HepG2 (cell line): Measurements from ENCODE around the gene TRIM69.

Source experiments
- AKAP8 ChIP-seq: sonication (generic); formaldehyde crosslinking; IDR thresholded peaks from 2 replicates; pipeline ENCODE4 v1.5.1; 2020; ENCODE audit warnings: mild to moderate bottlenecking, missing genetic modification reagents
- CC2D1A ChIP-seq: sonication (generic); formaldehyde crosslinking; IDR thresholded peaks from 2 replicates; pipeline ENCODE4 v1.8.1; 2023; ENCODE audit warnings: mild to moderate bottlenecking, missing genetic modification reagents
- CHD2 ChIP-seq: IDR thresholded peaks from 2 replicates; pipeline ENCODE4 v1.6.1; 2011; ENCODE audit warnings: low read depth, low read length, improper control_type of control experiment
- EZH2 ChIP-seq: conservative IDR thresholded peaks from 2 replicates; pipeline ENCODE4 v1.6.1; 2012; ENCODE audit warnings: mild to moderate bottlenecking, low read depth, low read length, moderate library complexity
- GZF1 ChIP-seq: sonication (generic); formaldehyde crosslinking; IDR thresholded peaks from 2 replicates; pipeline ENCODE4 v1.5.1; 2020; ENCODE audit warnings: mild to moderate bottlenecking, missing genetic modification reagents
- RXRB ChIP-seq: IDR thresholded peaks from 2 replicates; pipeline ENCODE4 v1.6.1; 2016; ENCODE audit warnings: borderline replicate concordance, missing genetic modification reagents, missing compliant biosample characterization
- TAF1 ChIP-seq: sonication (generic); formaldehyde crosslinking; IDR thresholded peaks from 2 replicates; pipeline ENCODE4 v1.4.0; 2020; ENCODE audit warnings: missing genetic modification reagents
- TBL1XR1 ChIP-seq: fragments of 150-350 bp; IDR thresholded peaks from 2 replicates; pipeline ENCODE4 v1.6.1; 2014; ENCODE audit warnings: borderline replicate concordance, low read length; ENCODE audit not compliant: partially characterized antibody
- TGIF2 ChIP-seq: IDR thresholded peaks from 2 replicates; pipeline ENCODE4 v1.6.1; 2016; ENCODE audit warnings: control low read depth, missing compliant biosample characterization
- ZFP41 ChIP-seq: sonication (generic); formaldehyde crosslinking; IDR thresholded peaks from 2 replicates; pipeline ENCODE4 v1.4.0; 2020; ENCODE audit warnings: mild to moderate bottlenecking, missing genetic modification reagents, borderline replicate concordance
- TF ChIP-seq, protein P1 (sequence below): sonication (generic); formaldehyde crosslinking; IDR thresholded peaks from 2 replicates; pipeline ENCODE4 v1.4.0; 2020; ENCODE audit warnings: mild to moderate bottlenecking, missing genetic modification reagents
- TF ChIP-seq, protein P2 (sequence below): sonication (generic); formaldehyde crosslinking; IDR thresholded peaks from 2 replicates; pipeline ENCODE4 v1.5.0; 2020; ENCODE audit warnings: mild to moderate bottlenecking, missing genetic modification reagents, moderate library complexity

DNA sequence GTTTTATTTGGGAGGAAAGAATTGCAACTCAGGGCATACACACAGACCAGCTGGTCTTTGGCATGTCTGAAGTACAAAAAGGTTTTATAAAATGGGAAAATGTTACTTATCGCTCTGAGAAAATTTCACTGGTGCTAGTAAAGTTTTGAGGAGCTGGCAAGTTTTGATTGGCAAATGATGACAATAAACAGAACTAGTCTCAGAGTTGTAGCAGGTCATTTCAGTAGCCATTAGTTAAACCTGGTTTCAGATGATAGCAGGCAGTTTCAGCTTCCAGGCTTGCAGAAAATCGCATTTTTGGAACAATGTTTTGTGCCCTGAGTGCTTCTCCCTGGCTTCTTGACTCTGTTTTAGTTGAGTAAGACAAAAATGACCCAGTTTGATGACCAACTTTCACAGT is 14.3 kb upstream of the TRIM69 start:
- TF ChIP-seq TBL1XR1 (no peak), RXRB (CRISPR knock-in tag) (no peak), EZH2 (no peak), CC2D1A (CRISPR knock-in tag) (no peak), ZFP41 (CRISPR knock-in tag) (no peak), TAF1 (CRISPR knock-in tag) (no peak), TGIF2 (CRISPR knock-in tag) (no peak), CHD2 (no peak), AKAP8 (CRISPR knock-in tag) (no peak), GZF1 (CRISPR knock-in tag) (no peak)
- TF ChIP-seq, protein P1, sequence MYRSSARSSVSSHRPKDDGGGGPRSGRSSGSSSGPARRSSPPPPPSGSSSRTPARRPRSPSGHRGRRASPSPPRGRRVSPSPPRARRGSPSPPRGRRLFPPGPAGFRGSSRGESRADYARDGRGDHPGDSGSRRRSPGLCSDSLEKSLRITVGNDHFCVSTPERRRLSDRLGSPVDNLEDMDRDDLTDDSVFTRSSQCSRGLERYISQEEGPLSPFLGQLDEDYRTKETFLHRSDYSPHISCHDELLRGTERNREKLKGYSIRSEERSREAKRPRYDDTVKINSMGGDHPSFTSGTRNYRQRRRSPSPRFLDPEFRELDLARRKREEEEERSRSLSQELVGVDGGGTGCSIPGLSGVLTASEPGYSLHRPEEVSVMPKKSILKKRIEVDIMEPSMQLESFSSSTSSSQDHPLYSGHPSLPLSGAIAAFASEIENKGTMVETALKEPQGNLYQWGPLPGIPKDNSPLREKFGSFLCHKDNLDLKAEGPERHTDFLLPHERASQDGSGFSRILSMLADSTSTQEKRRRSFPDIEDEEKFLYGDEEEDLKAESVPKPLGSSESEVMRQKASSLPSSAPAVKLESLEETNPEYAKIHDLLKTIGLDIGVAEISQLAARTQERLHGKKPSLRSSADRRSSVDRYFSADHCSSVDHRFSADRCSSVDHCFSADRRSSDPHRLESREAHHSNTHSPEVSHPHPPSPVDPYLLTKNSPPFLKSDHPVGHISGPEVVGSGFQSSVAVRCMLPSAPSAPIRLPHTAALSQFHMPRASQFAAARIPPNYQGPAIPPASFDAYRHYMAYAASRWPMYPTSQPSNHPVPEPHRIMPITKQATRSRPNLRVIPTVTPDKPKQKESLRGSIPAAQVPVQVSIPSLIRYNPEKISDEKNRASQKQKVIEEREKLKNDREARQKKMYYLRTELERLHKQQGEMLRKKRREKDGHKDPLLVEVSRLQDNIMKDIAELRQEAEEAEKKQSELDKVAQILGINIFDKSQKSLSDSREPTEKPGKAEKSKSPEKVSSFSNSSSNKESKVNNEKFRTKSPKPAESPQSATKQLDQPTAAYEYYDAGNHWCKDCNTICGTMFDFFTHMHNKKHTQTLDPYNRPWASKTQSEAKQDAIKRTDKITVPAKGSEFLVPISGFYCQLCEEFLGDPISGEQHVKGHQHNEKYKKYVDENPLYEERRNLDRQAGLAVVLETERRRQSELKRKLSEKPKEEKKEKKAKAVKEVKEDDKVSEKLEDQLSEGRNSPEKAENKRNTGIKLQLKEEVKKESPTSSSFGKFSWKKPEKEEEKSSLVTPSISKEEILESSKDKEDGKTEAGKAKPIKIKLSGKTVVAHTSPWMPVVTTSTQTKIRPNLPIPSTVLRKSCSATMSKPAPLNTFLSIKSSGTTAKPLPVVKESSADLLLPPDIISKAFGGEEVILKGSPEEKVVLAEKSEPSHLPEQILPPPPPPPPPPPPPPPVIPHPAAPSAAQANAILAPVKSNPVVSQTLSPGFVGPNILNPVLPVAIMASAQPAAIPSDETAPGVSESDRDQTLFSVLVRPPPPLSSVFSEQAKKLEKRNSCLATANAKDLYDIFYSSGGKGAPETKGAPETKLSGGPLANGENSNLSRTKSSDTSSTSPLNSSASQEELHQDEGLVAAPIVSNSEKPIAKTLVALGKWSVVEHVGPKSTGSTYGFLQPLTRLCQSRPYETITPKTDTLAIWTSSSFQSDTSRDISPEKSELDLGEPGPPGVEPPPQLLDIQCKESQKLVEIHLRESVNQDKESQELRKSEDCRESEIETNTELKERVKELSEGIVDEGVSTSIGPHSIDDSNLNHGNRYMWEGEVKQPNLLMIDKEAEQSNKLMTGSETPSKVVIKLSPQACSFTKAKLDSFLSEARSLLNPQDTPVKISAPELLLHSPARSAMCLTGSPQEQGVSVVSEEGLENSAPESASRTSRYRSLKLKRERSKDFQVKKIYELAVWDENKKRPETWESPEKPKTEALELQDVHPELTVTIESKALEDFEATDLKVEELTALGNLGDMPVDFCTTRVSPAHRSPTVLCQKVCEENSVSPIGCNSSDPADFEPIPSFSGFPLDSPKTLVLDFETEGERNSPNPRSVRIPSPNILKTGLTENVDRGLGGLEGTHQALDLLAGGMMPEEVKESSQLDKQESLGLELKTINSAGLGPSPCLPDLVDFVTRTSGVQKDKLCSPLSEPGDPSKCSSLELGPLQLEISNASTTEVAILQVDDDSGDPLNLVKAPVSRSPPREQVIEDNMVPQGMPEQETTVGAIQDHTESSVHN = no peak
- TF ChIP-seq, protein P2, sequence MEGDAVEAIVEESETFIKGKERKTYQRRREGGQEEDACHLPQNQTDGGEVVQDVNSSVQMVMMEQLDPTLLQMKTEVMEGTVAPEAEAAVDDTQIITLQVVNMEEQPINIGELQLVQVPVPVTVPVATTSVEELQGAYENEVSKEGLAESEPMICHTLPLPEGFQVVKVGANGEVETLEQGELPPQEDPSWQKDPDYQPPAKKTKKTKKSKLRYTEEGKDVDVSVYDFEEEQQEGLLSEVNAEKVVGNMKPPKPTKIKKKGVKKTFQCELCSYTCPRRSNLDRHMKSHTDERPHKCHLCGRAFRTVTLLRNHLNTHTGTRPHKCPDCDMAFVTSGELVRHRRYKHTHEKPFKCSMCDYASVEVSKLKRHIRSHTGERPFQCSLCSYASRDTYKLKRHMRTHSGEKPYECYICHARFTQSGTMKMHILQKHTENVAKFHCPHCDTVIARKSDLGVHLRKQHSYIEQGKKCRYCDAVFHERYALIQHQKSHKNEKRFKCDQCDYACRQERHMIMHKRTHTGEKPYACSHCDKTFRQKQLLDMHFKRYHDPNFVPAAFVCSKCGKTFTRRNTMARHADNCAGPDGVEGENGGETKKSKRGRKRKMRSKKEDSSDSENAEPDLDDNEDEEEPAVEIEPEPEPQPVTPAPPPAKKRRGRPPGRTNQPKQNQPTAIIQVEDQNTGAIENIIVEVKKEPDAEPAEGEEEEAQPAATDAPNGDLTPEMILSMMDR (CRISPR knock-in tag) = no peak
